Activated CD8-positive, alpha-beta T cell treated with anti-CD3 and anti-CD28 coated beads for 36 hours (primary cell): Measurements from ENCODE around the gene PPDPF. TPM values are rescaled to one million over a fixed set of nuclear protein-coding genes. Genes with fewer than 3 reads are reported as not detected.
"Not testable (repeated sequence)": the region's sequence is repeated elsewhere in the genome, so short reads cannot be mapped to it uniquely, and the experiment has no call there.

Source experiments
- ATAC-seq: fragments of 200-7000 bp; cut with Tn5 transposase; one replicate; pipeline ENCODE4 v1.10.0; 2021; ENCODE audit warnings: mild to moderate bottlenecking, moderate library complexity
- CTCF ChIA-PET: fragments of 350-600 bp; sonication (Branson Sonifier 250); formaldehyde crosslinking; loops from one replicate; lab custom pipeline; 2021; ENCODE audit warnings: antibody characterized with exemption; lab: Charles Lee
- POLR2A ChIA-PET: fragments of 350-600 bp; sonication (Branson Sonifier 250); formaldehyde crosslinking; loops from one replicate; lab custom pipeline; 2021; ENCODE audit warnings: antibody characterized with exemption; lab: Charles Lee
- DNase-seq: peaks from one replicate; pipeline ENCODE4 v3.0.0-alpha.2; 2020
- H3K27ac Mint-ChIP-seq: one replicate; pipeline ENCODE4 v1.8.0; 2021; ENCODE audit warnings: mild to moderate bottlenecking, mixed read lengths
- H3K27me3 Mint-ChIP-seq: one replicate; pipeline ENCODE4 v1.8.0; 2021; ENCODE audit warnings: mixed read lengths
- H3K36me3 Mint-ChIP-seq: one replicate; pipeline ENCODE4 v1.8.0; 2021; ENCODE audit warnings: low read depth, mixed read lengths
- H3K4me1 Mint-ChIP-seq: one replicate; pipeline ENCODE4 v1.8.0; 2021; ENCODE audit warnings: low read depth, mixed read lengths
- H3K4me3 Mint-ChIP-seq: one replicate; pipeline ENCODE4 v1.8.0; 2021; ENCODE audit warnings: mild to moderate bottlenecking, moderate library complexity, mixed read lengths
- H3K9me3 Mint-ChIP-seq: one replicate; pipeline ENCODE4 v1.8.0; 2021; ENCODE audit warnings: mixed read lengths
- intact Hi-C: fragments of 100-400 bp; cut with micrococcal nuclease; formaldehyde crosslinking; loops from one replicate; pipeline ENCODE4 v1.10.0; 2022
- total RNA-seq, 2 experiments: library from RNA; stranded (reverse); gene quantifications; one replicate each; pipeline ENCODE4 v1.2.3, GENCODE V29; 2021
- TF ChIP-seq, protein P1 (sequence below): fragments of 200-600 bp; IDR thresholded peaks from one replicate; pipeline ENCODE4 v1.8.0; 2022; ENCODE audit warnings: antibody characterized with exemption, mild to moderate bottlenecking

PPDPF gene
- total RNA-seq, 2 experiments from 2014 or later, result 193 to 226 TPM

DNA sequence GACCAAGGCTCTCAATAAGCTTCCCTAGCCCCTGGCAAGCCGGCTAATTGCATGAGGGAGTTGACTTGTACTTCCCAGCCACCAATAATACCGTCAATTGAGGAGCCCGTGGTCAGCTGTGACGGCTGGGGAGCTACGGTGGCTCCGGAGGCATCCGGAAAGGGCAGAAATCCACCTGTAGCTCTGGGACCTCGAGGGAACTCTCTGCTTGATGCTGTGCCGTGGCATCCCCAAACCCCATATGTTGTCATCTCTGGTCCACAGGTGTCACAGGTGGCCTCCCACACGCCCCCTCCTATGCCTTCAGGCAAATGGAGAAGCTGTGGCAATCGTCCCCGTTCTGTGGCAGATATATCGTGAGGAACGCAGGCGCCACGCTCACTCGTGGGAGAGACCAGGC, 42.6 kb upstream of the PPDPF start:
- Mint-ChIP-seq H3K9me3 (no peaks in the 10 kb centered on the region), H3K27me3 (peaks cover 55% of the 10 kb centered on the region), H3K4me3 (no peak overlapping the region), H3K27ac (no peak overlapping the region), H3K4me1 (peaks cover 8% of the 10 kb centered on the region), H3K36me3 (no peaks in the 10 kb centered on the region)
- TF ChIP-seq, protein P1, sequence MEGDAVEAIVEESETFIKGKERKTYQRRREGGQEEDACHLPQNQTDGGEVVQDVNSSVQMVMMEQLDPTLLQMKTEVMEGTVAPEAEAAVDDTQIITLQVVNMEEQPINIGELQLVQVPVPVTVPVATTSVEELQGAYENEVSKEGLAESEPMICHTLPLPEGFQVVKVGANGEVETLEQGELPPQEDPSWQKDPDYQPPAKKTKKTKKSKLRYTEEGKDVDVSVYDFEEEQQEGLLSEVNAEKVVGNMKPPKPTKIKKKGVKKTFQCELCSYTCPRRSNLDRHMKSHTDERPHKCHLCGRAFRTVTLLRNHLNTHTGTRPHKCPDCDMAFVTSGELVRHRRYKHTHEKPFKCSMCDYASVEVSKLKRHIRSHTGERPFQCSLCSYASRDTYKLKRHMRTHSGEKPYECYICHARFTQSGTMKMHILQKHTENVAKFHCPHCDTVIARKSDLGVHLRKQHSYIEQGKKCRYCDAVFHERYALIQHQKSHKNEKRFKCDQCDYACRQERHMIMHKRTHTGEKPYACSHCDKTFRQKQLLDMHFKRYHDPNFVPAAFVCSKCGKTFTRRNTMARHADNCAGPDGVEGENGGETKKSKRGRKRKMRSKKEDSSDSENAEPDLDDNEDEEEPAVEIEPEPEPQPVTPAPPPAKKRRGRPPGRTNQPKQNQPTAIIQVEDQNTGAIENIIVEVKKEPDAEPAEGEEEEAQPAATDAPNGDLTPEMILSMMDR, result no peak
- ATAC-seq, result no peak
- POLR2A ChIA-PET, result no interaction called here
- CTCF ChIA-PET, result interaction anchor here (1.3 kb wide), 1 partner anchor 18 kb away, joined by 3 read pairs; no protein-coding TSS in a partner anchor
- intact Hi-C loops, result no loop called here
- no peak for DNase-seq

DNA sequence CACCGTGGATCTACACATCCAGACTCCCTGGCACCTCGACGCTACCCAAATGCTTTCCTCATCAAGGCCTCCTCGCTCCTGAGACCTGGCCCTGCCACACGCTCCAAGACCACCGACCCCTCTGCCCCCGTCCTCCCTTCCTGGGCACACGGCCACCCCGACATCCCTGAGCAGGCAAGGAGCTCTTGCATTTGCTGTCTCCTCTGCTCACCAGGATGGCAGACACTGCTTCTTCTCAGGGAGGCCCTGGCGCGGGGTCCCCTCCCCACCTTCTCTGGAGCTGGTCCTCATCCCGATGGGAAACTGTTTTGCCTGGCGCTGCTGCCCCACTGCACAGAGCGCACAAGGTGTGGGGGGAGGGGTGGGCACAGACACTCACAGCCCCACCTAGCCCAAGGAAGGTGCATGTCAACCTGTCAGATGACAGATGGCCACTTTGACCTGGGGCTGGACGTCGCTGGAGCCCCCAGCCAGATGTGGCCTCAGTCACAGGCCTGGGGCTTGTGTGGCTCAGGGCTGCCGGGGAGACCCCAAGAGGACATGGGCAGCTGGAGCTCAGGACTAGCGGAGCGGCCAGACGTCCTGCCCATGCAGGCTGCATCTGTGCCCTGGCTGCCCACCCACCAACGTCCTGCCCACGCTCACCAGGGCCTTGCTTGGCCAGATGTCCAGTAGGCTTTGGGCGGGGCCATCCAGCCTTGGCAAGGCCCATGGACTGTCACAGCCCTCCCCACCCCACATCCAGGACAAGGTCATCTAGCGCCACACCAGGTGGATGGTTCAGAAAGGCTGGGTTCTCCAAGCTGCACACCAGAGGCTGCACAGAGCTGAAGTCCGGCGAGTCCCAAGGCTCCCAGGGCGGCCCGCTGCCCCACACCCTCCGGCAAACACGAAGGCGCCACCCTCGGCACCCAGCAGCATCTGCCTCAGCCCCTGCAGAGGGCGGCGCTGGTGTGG, 41.9 kb upstream of the PPDPF start:
- Mint-ChIP-seq H3K4me1 (peaks cover 8% of the 10 kb centered on the region), H3K9me3 (no peaks in the 10 kb centered on the region), H3K4me3 (no peak overlapping the region), H3K27ac (no peak overlapping the region), H3K36me3 (no peaks in the 10 kb centered on the region), H3K27me3 (peaks cover 51% of the 10 kb centered on the region)
- intact Hi-C loops, result no loop called here
- ChIA-PET POLR2A (no interaction called here), CTCF (interaction anchor here (1.3 kb wide), 1 partner anchor 18 kb away, joined by 3 read pairs; no protein-coding TSS in a partner anchor)
- no peak for ATAC-seq
- DNase-seq, result no peak
- TF ChIP-seq, protein P1, result no peak

DNA sequence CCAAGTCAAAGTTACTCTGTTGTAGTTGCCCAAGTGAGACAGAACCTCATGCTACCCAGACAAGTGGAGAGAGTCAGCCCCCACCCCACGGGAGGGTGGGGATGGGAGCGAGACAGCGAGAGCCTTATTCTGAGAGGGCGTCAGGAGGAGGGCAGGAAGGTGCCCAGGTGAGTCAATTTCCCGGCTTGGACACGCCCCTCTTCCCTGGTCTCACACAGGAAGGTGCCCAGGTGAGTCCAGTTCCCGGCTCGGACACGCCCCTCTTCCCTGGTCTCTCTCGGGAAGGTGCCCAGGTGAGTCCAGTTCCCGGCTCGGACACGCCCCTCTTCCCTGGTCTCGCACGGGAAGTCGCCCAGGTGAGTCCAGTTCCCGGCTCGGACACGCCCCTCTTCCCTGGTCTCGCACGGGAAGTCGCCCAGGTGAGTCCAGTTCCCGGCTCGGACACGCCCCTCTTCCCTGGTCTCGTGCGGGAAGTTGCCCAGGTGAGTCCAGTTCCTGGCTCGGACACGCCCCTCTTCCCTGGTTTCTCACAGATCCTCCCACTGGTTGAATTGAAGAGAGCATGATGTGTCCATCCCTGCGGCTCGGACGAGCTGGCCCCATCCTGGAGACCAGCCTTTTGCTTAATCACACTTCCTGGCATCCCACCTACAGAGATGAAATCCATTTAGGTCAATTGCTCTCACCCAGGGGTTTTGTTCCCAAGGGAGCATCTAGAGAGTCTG, 40.7 kb upstream of the PPDPF start:
- H3K36me3 Mint-ChIP-seq, ATAC-seq, H3K9me3 Mint-ChIP-seq, H3K4me3 Mint-ChIP-seq, intact Hi-C loops, H3K4me1 Mint-ChIP-seq, DNase-seq, POLR2A ChIA-PET, H3K27ac Mint-ChIP-seq: not testable (repeated sequence)
- CTCF ChIA-PET, result interaction anchor here (1.0 kb wide), 1 partner anchor 98 kb away, joined by 3 read pairs; no protein-coding TSS in a partner anchor
- peaks cover 45% of the 10 kb centered on the region for H3K27me3 Mint-ChIP-seq

DNA sequence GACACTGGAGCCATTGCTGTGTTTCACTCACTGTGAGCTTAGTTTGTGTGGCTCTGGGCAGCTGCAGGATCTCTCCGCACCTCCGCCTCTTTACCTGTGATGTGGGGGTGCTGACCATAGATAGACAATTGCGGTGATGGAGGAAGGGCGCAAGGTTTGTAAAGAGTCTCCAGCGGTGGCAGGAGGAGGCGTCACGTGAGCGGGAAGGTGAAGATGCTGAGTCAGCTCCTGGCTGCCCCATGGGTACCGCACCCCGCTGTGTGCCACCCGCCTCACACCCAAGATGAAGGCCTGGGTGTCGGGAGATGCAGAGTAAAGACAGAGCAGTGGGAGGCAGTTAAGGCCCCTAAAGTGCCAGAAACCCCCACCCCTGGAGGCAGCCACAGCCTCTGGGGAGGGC, 39.1 kb upstream of the PPDPF start:
- ChIA-PET CTCF (no interaction called here), POLR2A (interaction anchor here (0.8 kb wide), 1 partner anchor 97 kb away, joined by 3 read pairs; no protein-coding TSS in a partner anchor)
- Mint-ChIP-seq H3K36me3 (no peaks in the 10 kb centered on the region), H3K27ac (no peak overlapping the region), H3K9me3 (no peaks in the 10 kb centered on the region), H3K4me3 (no peak overlapping the region), H3K4me1 (no peaks in the 10 kb centered on the region), H3K27me3 (peaks cover 44% of the 10 kb centered on the region)
- DNase-seq, result no peak
- TF ChIP-seq, protein P1, result no peak
- intact Hi-C loops, result no loop called here
- ATAC-seq, result no peak

DNA sequence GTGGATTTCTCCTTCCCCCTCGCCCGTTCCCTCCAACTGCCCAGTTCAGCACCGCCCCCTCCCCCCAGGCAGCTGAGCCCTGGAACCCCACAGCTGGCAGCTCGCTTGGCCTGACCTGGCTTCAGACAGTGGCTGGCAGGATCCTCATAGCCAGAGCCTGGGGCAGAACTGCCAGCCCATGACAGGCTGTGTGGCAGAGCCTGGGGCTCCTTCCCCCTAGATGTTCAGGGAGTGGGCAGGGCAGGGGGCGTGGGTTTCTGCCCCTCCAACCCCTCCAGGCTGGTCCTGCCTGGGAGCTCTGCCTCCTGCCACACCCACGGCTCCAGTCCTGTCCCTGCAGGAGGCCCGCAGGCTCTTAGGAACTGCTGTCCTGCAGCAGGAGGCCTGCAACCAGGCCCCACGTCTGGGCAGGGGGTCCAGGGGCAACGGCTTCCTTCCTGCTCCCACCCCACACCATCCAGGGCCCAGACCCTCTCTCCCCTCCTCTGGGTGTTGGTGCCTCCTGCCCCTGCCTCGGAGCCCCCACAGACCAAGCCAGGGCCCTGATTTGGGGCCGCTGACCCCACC, 38.5 kb upstream of the PPDPF start:
- no peak for DNase-seq

More for the DNA sequence above, 38.5 kb upstream of the PPDPF start:
- Mint-ChIP-seq H3K27me3 (peaks cover 40% of the 10 kb centered on the region), H3K4me3 (no peak overlapping the region), H3K36me3 (no peaks in the 10 kb centered on the region), H3K9me3 (no peaks in the 10 kb centered on the region), H3K4me1 (no peaks in the 10 kb centered on the region), H3K27ac (no peak overlapping the region)
- CTCF ChIA-PET, result no interaction called here
- POLR2A ChIA-PET, result interaction anchor here (0.8 kb wide), 1 partner anchor 96 kb away, joined by 3 read pairs; no protein-coding TSS in a partner anchor
- TF ChIP-seq, protein P1, result no peak
- intact Hi-C loops, result no loop called here
- no peak for ATAC-seq
